GM12873 (cell line): Measurements from ENCODE around the gene RRP9.

Experiments used
- CTCF ChIP-seq: IDR thresholded peaks from 2 replicates; pipeline ENCODE4 v1.5.1; 2012; ENCODE audit warnings: low read depth, mild to moderate bottlenecking, moderate library complexity, low read length, control low read depth; ENCODE audit not compliant: insufficient read depth; ENCODE audit errors: missing control alignments

Gene RRP9

GRCh38 chr3:51963951-51964451, 22.3 kb upstream of the RRP9 start:
- no peak for TF ChIP-seq CTCF

- no peak for TF ChIP-seq CTCF
These were observed 21.3 kb upstream of the RRP9 start for GRCh38 chr3:51962854-51963530.

- TF ChIP-seq CTCF: no peak
These were observed 20.2 kb upstream of the RRP9 start for GRCh38 chr3:51961602-51962569.

- TF ChIP-seq CTCF: no peak
These were observed 19.3 kb upstream of the RRP9 start for GRCh38 chr3:51961011-51961410.

GRCh38 chr3:51960386-51960785, 18.7 kb upstream of the RRP9 start:
- TF ChIP-seq CTCF: no peak

GRCh38 chr3:51959651-51960050, 17.9 kb upstream of the RRP9 start:
- TF ChIP-seq CTCF: no peak
